HG03097 (cell line): ENCODE measurements around the gene FLT3.
"Not testable (repeated sequence)": the region's sequence is repeated elsewhere in the genome, so short reads cannot be mapped to it uniquely, and the experiment has no call there.

Experiments used
- ATAC-seq: cut with Tn5 transposase; IDR thresholded peaks from one replicate; pipeline ENCODE4 v1.9.1; 2021; ENCODE audit not compliant: unreplicated experiment, low FRiP score

Gene FLT3

DNA sequence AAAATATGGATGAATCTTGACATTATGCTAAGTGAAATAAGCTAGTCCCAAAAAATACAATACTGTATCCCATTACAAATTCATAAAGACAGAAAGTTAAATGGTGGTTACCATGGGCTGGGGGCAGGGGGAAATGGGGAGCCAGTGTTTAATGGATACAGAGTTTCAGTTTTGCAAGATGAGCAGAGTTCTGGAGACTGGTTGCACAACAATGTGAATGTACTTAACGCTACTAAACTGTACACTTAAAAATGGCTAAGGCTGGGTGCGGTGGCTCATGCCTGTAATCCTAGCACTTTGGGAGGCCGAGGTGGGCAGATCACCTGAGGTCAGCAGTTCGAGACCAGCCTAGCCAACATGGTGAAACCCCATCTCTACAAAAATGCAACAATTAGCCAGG is 1.5 kb upstream of the FLT3 start:
- ATAC-seq: not testable (repeated sequence)

DNA sequence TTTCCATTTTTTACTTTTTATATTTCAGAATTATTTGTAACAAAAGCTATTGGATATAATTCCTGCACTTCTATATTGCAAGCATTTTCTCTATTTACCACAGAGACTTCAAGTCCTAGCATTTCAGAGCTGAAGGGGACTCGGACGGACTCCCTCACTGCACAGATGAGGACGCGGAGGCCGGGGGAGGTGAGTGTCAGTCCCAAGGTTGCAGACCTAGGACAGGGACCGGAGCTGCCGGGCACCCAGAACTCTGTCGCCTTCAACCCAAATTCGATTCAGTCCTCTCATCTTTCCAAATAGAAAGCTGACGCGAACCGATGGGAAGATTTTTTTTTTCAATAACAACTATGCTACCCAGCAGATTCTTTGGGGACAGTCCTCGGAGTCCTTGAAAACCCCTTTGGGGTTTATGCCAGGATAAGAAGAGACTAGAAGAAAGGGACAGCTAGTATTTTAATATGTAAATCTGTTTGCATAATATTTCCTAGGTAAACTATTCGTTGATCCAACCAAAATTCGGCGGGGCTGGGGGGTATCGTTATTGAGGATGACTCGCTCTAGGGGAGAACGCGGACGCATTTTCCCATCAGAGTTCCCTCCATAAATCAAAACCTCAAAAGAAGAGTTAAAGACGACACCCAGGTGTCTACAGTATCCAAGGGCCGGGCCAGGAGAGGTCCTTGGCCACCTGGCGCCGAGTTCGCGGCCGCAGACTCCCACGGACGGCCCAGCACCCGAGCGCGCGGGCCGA is 803 bp downstream of the FLT3 start:
- no peak for ATAC-seq

DNA sequence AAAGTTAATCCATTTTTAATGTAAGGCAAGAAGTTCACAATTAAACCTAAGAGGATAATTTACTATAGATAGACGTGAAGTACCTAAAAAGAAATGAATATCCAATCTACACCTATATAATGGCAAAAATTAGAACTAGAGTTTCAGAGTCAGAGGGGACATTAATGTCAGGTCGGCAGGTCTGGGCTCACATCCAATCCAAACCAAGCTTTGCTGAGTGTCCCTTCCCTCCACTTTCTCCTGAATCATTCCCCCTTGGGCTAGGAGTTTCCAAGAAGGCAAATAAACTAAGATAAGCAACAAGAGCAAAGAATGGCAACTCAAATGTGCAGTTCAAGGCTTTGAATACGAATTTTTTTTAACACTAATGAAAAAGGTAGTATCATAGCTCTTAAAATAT is 2.9 kb downstream of the FLT3 start:
- no peak for ATAC-seq

DNA sequence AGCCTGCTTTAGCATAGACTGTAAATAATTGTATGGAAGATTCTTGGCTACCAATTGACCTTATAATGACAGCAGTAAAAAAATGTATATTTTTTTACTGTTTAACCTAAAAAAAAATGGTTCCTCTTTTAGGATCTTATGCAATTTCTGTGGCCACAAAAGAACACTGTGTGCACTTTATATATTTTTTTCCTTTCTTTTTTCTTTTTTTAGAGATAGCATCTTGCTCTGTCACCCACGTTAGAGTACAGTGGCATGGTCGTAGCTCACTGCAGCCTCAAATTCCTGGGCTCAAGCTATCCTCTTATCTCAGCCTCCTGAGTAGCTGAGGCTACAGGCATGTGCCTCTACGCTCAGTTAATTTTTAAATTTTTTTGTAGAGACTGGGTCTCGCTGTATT is 6.1 kb downstream of the FLT3 start:
- no peak for ATAC-seq

DNA sequence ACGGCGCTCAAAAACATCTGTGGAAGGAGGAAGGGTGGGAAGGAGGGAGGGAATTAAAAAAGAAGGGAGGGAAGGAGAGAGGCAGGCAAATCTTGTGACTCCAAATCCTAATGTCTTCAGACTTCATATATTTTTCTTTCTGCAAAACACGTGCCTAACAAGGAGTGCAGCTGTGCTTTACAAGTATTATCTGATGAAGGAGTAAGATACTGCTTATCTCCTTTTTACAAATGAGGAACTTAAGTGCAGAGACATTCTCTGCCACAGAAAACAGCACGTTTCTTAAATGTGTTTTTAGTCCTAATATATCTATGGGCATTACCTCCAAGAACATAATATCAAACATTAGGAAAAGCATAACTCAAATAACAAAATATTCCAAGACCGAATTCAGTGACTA is 6.5 kb downstream of the FLT3 start:
- no peak for ATAC-seq

DNA sequence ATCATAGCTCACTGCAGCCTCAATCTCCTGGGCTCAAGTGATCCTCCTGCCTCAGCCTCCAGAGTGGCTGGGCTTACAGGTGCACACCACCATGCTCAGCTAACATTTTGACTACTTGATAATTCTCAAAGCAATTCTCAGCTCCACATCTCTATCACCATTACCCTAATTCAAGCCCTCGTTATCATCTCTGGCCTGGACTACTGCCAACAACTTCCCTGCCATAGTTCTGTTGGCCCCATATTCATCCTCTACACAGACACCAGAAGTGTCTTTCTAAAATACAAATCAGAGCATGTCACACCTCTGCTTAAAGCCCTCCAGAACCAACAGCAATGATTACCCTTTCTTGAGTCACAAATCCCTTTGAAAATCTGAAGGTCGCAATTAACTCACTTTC is 7.9 kb downstream of the FLT3 start:
- ATAC-seq: no peak

DNA sequence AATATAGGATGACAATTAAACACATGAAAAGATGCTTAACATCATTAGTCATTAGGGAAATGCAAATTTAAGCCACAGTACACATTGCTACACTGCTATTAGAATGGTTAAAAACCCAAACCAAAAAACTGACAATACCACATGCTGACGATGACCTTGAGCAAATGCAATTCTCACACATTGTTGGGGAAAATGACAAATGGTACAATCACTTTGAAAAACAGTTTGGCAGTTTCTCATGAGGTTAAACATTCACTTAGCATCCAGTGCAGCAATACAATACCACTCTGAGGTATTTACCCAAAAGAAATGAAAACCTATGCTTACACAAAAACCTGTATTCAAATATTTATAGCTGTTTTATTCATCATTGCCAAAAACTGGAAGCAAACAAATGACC is 11.3 kb downstream of the FLT3 start:
- no peak for ATAC-seq

GRCh38 chr13:28077820-28078219 is 22.6 kb downstream of the FLT3 start:
- ATAC-seq: not testable (repeated sequence)

DNA sequence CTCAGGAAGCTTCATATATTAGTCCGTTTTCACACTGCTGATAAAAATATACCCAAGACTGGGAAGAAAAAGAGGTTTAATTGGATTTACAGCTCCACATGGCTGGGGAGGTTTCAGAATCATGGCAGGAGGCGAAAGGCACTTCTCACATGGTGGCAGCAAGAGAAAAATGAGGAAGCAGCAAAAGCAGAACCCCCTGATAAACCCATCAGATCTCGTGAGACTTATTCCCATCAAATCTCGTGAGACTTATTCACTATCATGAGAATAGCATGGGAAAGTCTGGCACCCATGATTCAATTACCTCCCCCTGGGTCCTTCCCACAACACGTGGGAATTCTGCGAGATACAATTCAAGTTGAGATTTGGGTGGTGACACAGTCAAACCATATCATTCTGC is 23.1 kb downstream of the FLT3 start:
- no peak for ATAC-seq

DNA sequence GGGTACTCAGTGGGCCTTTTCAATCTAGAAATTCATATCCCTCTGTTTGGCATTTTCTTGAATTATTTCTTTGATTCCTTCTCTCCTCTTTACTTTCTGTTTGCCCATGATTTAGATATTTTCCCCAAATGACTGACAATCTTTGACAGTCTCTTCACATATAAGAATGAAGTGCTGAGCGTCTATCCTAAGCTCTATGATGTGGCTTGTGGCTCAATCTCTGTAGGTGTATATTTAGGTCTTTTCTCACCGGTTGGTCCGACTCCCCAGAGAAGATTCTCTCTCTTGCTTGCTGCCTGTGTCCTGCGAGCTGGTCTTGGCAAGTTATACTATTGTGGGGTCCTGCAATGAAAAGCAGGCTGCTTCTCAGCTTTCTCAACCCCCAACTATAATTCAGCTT is 29.0 kb downstream of the FLT3 start:
- no peak for ATAC-seq

- ATAC-seq: no peak
These were observed 32.9 kb downstream of the FLT3 start for GRCh38 chr13:28067491-28067890.

DNA sequence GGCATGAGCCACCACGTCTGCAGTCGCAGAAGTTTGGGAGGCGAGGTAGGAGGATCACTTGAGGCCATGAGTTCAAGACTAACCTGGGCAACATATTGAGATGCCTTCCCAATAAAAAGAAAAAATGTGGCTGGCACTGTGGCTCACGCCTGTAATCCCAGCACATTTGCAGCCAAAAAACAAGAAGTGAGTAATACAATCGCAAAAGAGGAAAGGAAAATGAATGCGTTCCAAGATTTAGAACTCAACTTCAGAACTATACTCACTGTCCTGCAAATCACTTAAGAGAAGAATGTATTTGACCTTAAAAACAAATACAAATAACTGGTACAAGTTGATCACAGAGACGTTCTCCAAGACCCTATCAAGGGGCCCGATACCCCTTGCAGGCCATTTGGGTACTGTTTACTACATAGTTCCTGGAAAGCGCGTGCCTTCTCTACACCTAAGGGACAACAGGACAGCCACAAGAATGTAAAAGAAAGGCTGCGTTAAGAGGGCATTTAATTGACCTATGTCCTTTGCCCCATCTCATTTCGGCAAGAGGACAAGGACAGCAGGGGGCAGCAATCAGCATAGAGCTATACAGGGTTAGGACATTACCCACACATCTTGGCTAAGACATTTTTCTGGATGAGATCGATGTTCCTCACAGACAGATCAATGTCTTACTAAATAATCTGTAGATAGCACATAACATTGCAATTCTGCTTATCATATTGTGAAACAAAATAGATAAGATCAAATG is 41.3 kb downstream of the FLT3 start:
- ATAC-seq: no peak

GRCh38 chr13:28056970-28057712 is 43.2 kb downstream of the FLT3 start:
- no peak for ATAC-seq

DNA sequence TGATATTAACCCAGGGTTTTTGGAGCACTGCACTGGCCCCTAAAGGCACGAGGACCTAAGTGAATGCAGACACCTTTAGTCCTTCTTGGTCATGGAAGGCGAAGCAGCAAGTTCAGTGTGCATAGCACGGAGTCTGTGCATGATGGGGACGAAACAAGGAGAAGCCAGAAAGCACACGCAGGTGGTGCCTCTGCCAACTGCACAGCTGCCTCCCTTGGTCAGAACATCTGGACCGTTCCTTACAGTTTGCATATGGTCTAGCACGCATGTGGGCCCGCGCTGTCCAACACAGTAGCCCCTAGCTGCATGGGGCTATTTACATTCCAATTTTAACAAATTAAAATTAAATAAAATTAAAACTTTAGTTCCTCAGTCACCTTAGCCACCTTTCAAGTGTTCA is 44.0 kb downstream of the FLT3 start:
- no peak for ATAC-seq

DNA sequence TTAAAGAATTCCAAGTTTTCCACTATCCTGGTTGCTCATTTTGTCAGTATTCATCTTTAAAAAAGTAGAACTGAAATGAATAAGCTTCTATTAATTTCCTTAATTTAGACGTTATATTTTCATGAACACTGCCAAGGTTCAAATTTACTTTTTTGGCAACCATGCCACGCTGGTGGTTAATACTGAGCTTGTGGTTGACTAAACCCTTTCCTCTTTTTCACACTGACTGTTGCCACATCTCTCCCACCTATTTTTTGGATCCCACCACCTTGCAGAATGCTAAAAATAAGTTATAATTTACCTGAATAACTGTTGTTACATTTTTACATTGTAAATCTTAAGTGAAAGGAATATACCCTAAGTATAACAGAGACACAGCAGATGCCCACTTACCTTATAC is 45.0 kb downstream of the FLT3 start:
- ATAC-seq: no peak

DNA sequence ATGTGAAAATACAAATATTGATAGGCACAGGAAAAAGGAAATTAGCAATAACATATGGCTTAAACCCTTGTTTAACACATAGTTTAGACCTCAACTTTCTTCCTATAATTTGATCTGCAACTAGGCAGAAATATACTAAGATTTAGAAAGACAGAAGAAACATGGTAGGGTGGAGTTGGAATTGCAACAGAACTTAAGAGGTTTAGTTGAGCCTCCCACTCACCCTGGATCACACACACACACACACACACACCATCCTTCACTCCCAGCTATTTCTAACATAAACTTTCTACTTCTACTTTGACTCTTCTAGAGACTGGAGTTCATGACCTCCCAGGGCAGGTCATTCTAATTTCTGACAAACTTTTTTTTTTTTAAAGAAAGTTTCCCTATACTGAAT is 47.4 kb downstream of the FLT3 start:
- ATAC-seq: no peak

- ATAC-seq: no peak
These were observed 50.2 kb downstream of the FLT3 start for GRCh38 chr13:28049880-28050875.

- ATAC-seq: no peak
These were observed 51.2 kb downstream of the FLT3 start for GRCh38 chr13:28049215-28049614.

DNA sequence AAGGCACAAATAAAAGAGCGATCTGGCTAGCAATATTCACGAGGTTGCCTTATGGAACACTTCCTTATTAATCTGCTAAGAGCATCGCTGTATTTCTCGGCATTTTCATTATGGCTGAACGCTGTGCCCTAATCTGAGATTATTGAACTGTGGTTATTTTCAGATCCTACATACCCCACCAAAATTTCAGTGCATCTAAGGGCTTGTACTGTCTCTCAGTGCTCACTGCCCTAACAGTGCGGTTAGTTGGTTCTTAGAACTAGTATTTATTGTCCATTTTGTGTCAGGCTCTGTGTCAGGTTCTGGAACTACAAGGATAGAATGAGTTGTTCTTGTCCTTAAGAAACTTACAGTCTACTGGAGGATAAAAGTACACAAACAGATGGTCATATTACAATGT is 51.6 kb downstream of the FLT3 start:
- no peak for ATAC-seq

DNA sequence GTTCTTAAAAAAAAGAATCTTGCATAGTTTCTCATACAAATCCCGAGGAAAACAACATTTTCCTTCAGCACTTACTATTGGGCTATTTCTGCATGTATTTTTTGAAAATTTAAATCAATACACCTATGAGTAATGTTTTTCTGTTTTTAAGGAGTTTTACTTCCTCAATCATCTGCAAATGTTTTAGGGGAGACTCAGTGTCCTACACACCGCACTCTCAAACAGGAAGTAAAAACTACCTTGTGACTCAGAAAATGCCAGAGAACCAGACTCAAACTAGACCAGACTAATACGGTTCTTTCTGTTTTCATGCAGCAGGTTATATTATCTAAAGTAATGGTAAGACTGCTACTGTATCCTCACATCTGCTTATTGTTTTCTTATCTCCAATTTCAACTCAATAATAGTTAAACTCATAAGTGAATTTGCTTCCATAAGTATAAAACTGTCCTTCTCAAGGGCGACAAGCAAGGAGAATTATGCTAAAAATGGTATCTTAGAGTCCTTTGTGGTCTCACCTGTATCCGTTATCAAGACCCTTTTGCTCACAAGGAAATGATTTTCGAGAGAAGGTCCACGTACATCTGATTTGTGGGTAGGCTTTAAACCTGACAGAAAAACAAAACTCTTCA is 52.5 kb downstream of the FLT3 start:
- ATAC-seq: peak; percentile 91
